GM12878 (cell line): ENCODE measurements around the gene HINFP. TPM values are rescaled to one million over a fixed set of nuclear protein-coding genes. Genes with fewer than 3 reads are reported as not detected.

ENCODE experiments used
- ATAC-seq: fragments of 200-7000 bp; cut with Tn5 transposase; 3 replicates; pipeline ENCODE4 v1.9.1; 2020; ENCODE audit warnings: mild to moderate bottlenecking, moderate library complexity
- BruUV-seq: library from RNA; stranded (reverse); fragments of 400-500 nt; replicated peaks from 2 replicates; lab custom pipeline; 2021; lab: Mats Ljungman, UMichigan
- CTCF ChIA-PET: fragments of 300-600 bp; sonication (Branson Sonifier 250); formaldehyde crosslinking; extraction: SDS; loops from one replicate; lab custom pipeline; 2021; ENCODE audit warnings: inconsistent platforms; lab: Yijun Ruan, JAX
- POLR2A ChIA-PET: fragments of 350-600 bp; formaldehyde crosslinking; extraction: SDS; loops from one replicate; lab custom pipeline; 2021; ENCODE audit warnings: inconsistent platforms; lab: Charles Lee
- RAD21 ChIA-PET: fragments of 300-600 bp; sonication (Branson Sonifier 250); formaldehyde crosslinking; loops from one replicate; lab custom pipeline; 2023; ENCODE audit warnings: antibody characterized with exemption; ENCODE audit not compliant: unreplicated experiment; lab: Charles Lee
- SMC1A ChIA-PET: fragments of 300-600 bp; sonication (Branson Sonifier 250); formaldehyde crosslinking; loops from one replicate; lab custom pipeline; 2023; ENCODE audit not compliant: unreplicated experiment, uncharacterized antibody; lab: Charles Lee
- DNase-seq: peaks from one replicate; pipeline ENCODE4 v3.0.0-alpha.2; 2011; ENCODE audit warnings: low read depth, low spot score
- FAIRE-seq: peaks from 3 replicates; lab custom pipeline; 2011; peaks lifted over from hg19 to GRCh38; lab: Jason Lieb, UNC
- H2AFZ ChIP-seq: 2 replicates; pipeline ENCODE4 v1.6.0; 2011; ENCODE audit warnings: low read depth, low read length, control low read depth; ENCODE audit not compliant: control insufficient read depth
- H3K27ac ChIP-seq: 2 replicates; pipeline ENCODE4 v1.5.1; 2011; ENCODE audit warnings: control low read depth; ENCODE audit not compliant: control insufficient read depth, insufficient read depth
- H3K27me3 ChIP-seq, 2 experiments: replicated peaks in 1 of 2; 2 replicates each; pipeline versions ENCODE4 v1.6.0 to v1.6.1; 2011; ENCODE audit warnings: low read length in 1 of 2; ENCODE audit not compliant: control insufficient read depth in 2 of 2, insufficient read depth in 2 of 2
- H3K36me3 ChIP-seq, 2 experiments: 2 replicates each; pipeline ENCODE4 v1.5.1; 2011; ENCODE audit warnings: low read length in 1 of 2; ENCODE audit not compliant: control insufficient read depth in 2 of 2, insufficient read depth in 2 of 2
- H3K4me1 ChIP-seq: 2 replicates; pipeline ENCODE4 v1.6.1; 2011; ENCODE audit warnings: mild to moderate bottlenecking, low read length, moderate library complexity, mixed read lengths; ENCODE audit not compliant: control insufficient read depth, insufficient read depth
- H3K4me2 ChIP-seq: 2 replicates; pipeline ENCODE4 v1.6.0; 2011; ENCODE audit warnings: control low read depth; ENCODE audit not compliant: control insufficient read depth, insufficient read depth
- H3K4me3 ChIP-seq: fragments of 200-600 bp; sonication (generic); 2 replicates; pipeline ENCODE4 v1.5.1; 2016
- H3K79me2 ChIP-seq: 2 replicates; pipeline ENCODE4 v1.6.0; 2011; ENCODE audit warnings: low read length; ENCODE audit not compliant: control insufficient read depth, insufficient read depth
- H3K9ac ChIP-seq: 2 replicates; pipeline ENCODE4 v1.8.0; 2011; ENCODE audit warnings: low read length, control low read depth, mixed read lengths; ENCODE audit not compliant: control insufficient read depth, insufficient read depth
- H3K9me3 ChIP-seq: replicated peaks from 3 replicates; pipeline ENCODE4 v1.5.1; 2011; ENCODE audit warnings: mild to moderate bottlenecking, low read length; ENCODE audit not compliant: control insufficient read depth, insufficient read depth
- H4K20me1 ChIP-seq: 2 replicates; pipeline ENCODE4 v1.6.0; 2011; ENCODE audit not compliant: control insufficient read depth, insufficient read depth
- BMI1 ChIP-seq: fragments of 450-650 bp; IDR thresholded peaks from 2 replicates; pipeline ENCODE4 v1.6.1; 2016; ENCODE audit warnings: mild to moderate bottlenecking, moderate library complexity, borderline replicate concordance
- BRCA1 ChIP-seq: IDR thresholded peaks from 2 replicates; pipeline ENCODE4 v1.6.1; 2011; ENCODE audit warnings: low read depth, low read length, improper control_type of control experiment
- CHD4 ChIP-seq: fragments of 200-600 bp; sonication (generic); IDR thresholded peaks from 2 replicates; pipeline ENCODE4 v1.6.1; 2016; ENCODE audit warnings: mild to moderate bottlenecking
- CTCF ChIP-seq, 3 experiments: IDR thresholded peaks in 2 of 3; conservative IDR thresholded peaks in 1 of 3; 2 replicates each; pipeline ENCODE4 v1.5.1; 2011; ENCODE audit warnings: low read depth in 3 of 3, low read length in 3 of 3, mild to moderate bottlenecking in 3 of 3, control low read depth in 2 of 3, moderate library complexity in 2 of 3, inconsistent platforms in 1 of 3, mixed read lengths in 1 of 3; ENCODE audit not compliant: control insufficient read depth in 2 of 3, insufficient read depth in 1 of 3; ENCODE audit errors: extremely low read depth in 1 of 3
- DPF2 ChIP-seq: fragments of 450-650 bp; IDR thresholded peaks from 2 replicates; pipeline ENCODE4 v1.6.1; 2017; ENCODE audit warnings: mild to moderate bottlenecking
- EED ChIP-seq: sonication (generic); IDR thresholded peaks from 2 replicates; pipeline ENCODE4 v1.6.1; 2016; ENCODE audit warnings: antibody characterized with exemption, low read depth
- GABPA ChIP-seq: IDR thresholded peaks from 2 replicates; pipeline ENCODE4 v1.6.1; 2014; ENCODE audit warnings: antibody characterized with exemption, low read depth, mild to moderate bottlenecking, inconsistent platforms
- KDM1A ChIP-seq: fragments of 200-600 bp; sonication (generic); IDR thresholded peaks from 2 replicates; pipeline ENCODE4 v1.6.1; 2016; ENCODE audit warnings: borderline replicate concordance
- MEF2B ChIP-seq: fragments of 450-650 bp; IDR thresholded peaks from 2 replicates; pipeline ENCODE4 v1.6.1; 2018; ENCODE audit warnings: mild to moderate bottlenecking, moderate library complexity; ENCODE audit not compliant: partially characterized antibody, poor library complexity, severe bottlenecking
- MYB ChIP-seq: fragments of 150-350 bp; IDR thresholded peaks from 2 replicates; pipeline ENCODE4 v1.6.1; 2014; ENCODE audit warnings: mild to moderate bottlenecking, low read depth, low read length, borderline replicate concordance
- NFYA ChIP-seq: IDR thresholded peaks from 2 replicates; pipeline ENCODE4 v1.6.1; 2011; ENCODE audit warnings: low read depth, mild to moderate bottlenecking, low read length, improper control_type of control experiment, borderline replicate concordance
- NR2C2 ChIP-seq: IDR thresholded peaks from 2 replicates; pipeline ENCODE4 v1.6.1; 2011; ENCODE audit warnings: borderline replicate concordance, low read depth; ENCODE audit not compliant: control insufficient read depth, insufficient read length
- NR2F1 ChIP-seq: fragments of 450-650 bp; conservative IDR thresholded peaks from 2 replicates; pipeline ENCODE4 v1.6.1; 2017; ENCODE audit warnings: mild to moderate bottlenecking
- PAX5 ChIP-seq: IDR thresholded peaks from 2 replicates; pipeline ENCODE4 v1.6.1; 2011; ENCODE audit warnings: low read depth, low read length, borderline replicate concordance
- POU2F2 ChIP-seq: IDR thresholded peaks from 3 replicates; pipeline ENCODE4 v1.6.1; 2011; ENCODE audit warnings: low read depth, mild to moderate bottlenecking, low read length, borderline replicate concordance
- RBBP5 ChIP-seq: fragments of 200-600 bp; sonication (generic); conservative IDR thresholded peaks from 2 replicates; pipeline ENCODE4 v1.6.1; 2016
- SIN3A ChIP-seq: IDR thresholded peaks from 2 replicates; pipeline ENCODE4 v1.6.1; 2012; ENCODE audit warnings: low read depth, low read length, improper control_type of control experiment
- SIX5 ChIP-seq: IDR thresholded peaks from 2 replicates; pipeline ENCODE4 v1.6.1; 2011; ENCODE audit warnings: mild to moderate bottlenecking, low read depth, low read length, moderate library complexity; ENCODE audit not compliant: severe bottlenecking
- STAT1 ChIP-seq: fragments of 450-650 bp; conservative IDR thresholded peaks from 2 replicates; pipeline ENCODE4 v1.6.1; 2014; ENCODE audit warnings: antibody characterized with exemption, mild to moderate bottlenecking
- SUZ12 ChIP-seq: fragments of 200-600 bp; sonication (generic); IDR thresholded peaks from one replicate; pipeline ENCODE4 v1.6.1; 2018; ENCODE audit warnings: antibody characterized with exemption, mild to moderate bottlenecking; ENCODE audit not compliant: unreplicated experiment
- TBL1XR1 ChIP-seq: IDR thresholded peaks from 2 replicates; pipeline ENCODE4 v1.6.1; 2012; ENCODE audit warnings: low read depth, low read length, improper control_type of control experiment
- ZBED1 ChIP-seq: IDR thresholded peaks from 2 replicates; pipeline ENCODE4 v1.6.1; 2016; ENCODE audit warnings: borderline replicate concordance
- ZNF217 ChIP-seq: fragments of 450-650 bp; IDR thresholded peaks from 2 replicates; pipeline ENCODE4 v1.6.1; 2017; ENCODE audit warnings: antibody characterized with exemption, mild to moderate bottlenecking
- WGBS: methylation state at CpG from one replicate; pipeline ENCODE4 v1.1.6; 2016; ENCODE audit warnings: low lambda C conversion rate; ENCODE audit not compliant: insufficient replicate concordance, insufficient coverage; ENCODE audit errors: missing lambda C conversion rate; 5-methylcytosine and 5-hydroxymethylcytosine counted together
- in situ Hi-C: fragments of 300-500 bp; cut with MboI; formaldehyde crosslinking; loops from 9 replicates; pipeline ENCODE4 v1.14.3; 2018; ENCODE audit warnings: mixed read lengths
- intact Hi-C: fragments of 100-400 bp; cut with micrococcal nuclease; formaldehyde crosslinking; loops from one replicate; pipeline ENCODE4 v1.14.2; 2022; ENCODE audit not compliant: unreplicated experiment
- polyA plus RNA-seq, 11 experiments: library from polyadenylated mRNA; depleted of rRNA in 4 of 11; unstranded in 6 of 11; stranded (reverse) in 5 of 11; fragments of >200 nt; fragmentation: Nextera tagmentation in 4 of 11; fragmentation: Illumina TruSeq in 1 of 11; extraction: Ambion mirVana in 4 of 11; extraction: Trizol in 1 of 11; gene quantifications; 1 replicate in 1 of 11; 2 replicates in 10 of 11; pipeline versions ENCODE4 v1.2.1 to v1.2.3, GENCODE V29; 2011 to 2016; ENCODE audit warnings: inconsistent platforms in 2 of 11, missing spikeins in 2 of 11, low read depth in 1 of 11
- total RNA-seq, 4 experiments: library from RNA; depleted of rRNA in 3 of 4; stranded (reverse); fragments of >200 nt in 3 of 4; fragmentation: Illumina TruSeq in 1 of 4; extraction: Trizol in 1 of 4; gene quantifications; 2 replicates each; pipeline versions ENCODE4 v1.2.1 to v1.2.3, GENCODE V29; 2013 to 2021

Gene HINFP
- total and polyA plus RNA-seq, 10 of the 15 experiments (the other 5 are each of a cell fraction or from before 2014, with no cell fraction given) = 13.1 to 26.3 (median 18.6) TPM

GRCh38 chr11:119094816-119095065, 26.6 kb upstream of the HINFP start (continued):
- peak; percentile 43 to 77 (median 72) for TF ChIP-seq CTCF (IDR thresholded peaks at IDR 0.05 in 2 of 3, conservative IDR thresholded peaks at IDR 0.05 in 1 of 3; ENCODE audit: control insufficient read depth in 2 of 3, extremely low read depth in 1 of 3, insufficient read depth in 1 of 3, low read depth in 3 of 3, low read length in 3 of 3)
- no peak for TF ChIP-seq ZNF217
- TF ChIP-seq POU2F2 = 0 out of 3 replicates have a peak, but pooled peaks have one; percentile 0
- 0 out of 2 replicates have a peak, but pooled peaks have one; percentile 6 for TF ChIP-seq DPF2
- TF ChIP-seq NFYA = no peak

- SMC1A ChIA-PET = interaction anchor here (1.0 to 1.8 kb wide), 4 partner anchors 12 to 101 kb away, joined by 3 to 6 read pairs (median 3); partner anchors contain the start of genes C2CD2L, HINFP and VPS11
- no peaks in the 10 kb centered on the region for H3K27me3 ChIP-seq
- DNase-seq (peak; percentile 99), FAIRE-seq (peak; percentile 98), ATAC-seq (peak; percentile 89)
- WGBS = 2% methylated on average over 65 of the region's 79 CpGs
- peak overlapping the region; percentile 88 for H3K9ac ChIP-seq
- CTCF ChIA-PET = interaction anchor here (0.5 to 2.4 kb wide), 12 partner anchors 10 to 230 kb away, joined by 3 to 11 read pairs (median 3); partner anchors contain the start of genes C2CD2L, HINFP, HMBS and VPS11
- no peak overlapping the region for H2AFZ ChIP-seq
- BruUV-seq = TSS peak; percentile 84
- H3K4me1 ChIP-seq = peaks cover 25% of the 10 kb centered on the region
- H3K79me2 ChIP-seq = peaks cover 36% of the 10 kb centered on the region
- RAD21 ChIA-PET = interaction anchor here (0.7 to 1.5 kb wide), 7 partner anchors 10 to 243 kb away, joined by 3 to 6 read pairs (median 5); partner anchors contain the start of genes C2CD2L, HINFP, HMBS and NLRX1
- no peaks in the 10 kb centered on the region for H4K20me1 ChIP-seq
- H3K9me3 ChIP-seq = no peaks in the 10 kb centered on the region
- peak overlapping the region; percentile 83 for H3K4me3 ChIP-seq
- POLR2A ChIA-PET = interaction anchor here (0.5 to 6.8 kb wide), 10 partner anchors 10 to 228 kb away, joined by 3 to 69 read pairs (median 4); partner anchors contain the start of genes C2CD2L, HMBS and VPS11
- H3K27ac ChIP-seq = peak overlapping the region; percentile 60
- peaks cover 14 to 16% of the 10 kb centered on the region in 2 experiments for H3K36me3 ChIP-seq
- intact Hi-C loops = loop anchor here (1.0 to 2.0 kb wide), 3 partner anchors 28 to 228 kb away; partner anchors contain the start of genes HYOU1 and VPS11
- in situ Hi-C loops = no loop called here
- H3K4me2 ChIP-seq = peak overlapping the region; percentile 56
- TF ChIP-seq CHD4 (no peak), SUZ12 (no peak), EED (no peak), SIN3A (peak; percentile 97), NR2C2 (no peak), TBL1XR1 (no peak; the same call in 1 of the 2 replicates), NR2F1 (0 out of 2 replicates have a peak, but pooled peaks have one; percentile 15), MYB (0 out of 2 replicates have a peak, but pooled peaks have one; percentile 21), KDM1A (no peak), PAX5 (no peak), ZBED1 (peak; percentile 97), GABPA (no peak), BRCA1 (no peak), MEF2B (no peak), BMI1 (no peak), STAT1 (peak; percentile 25; the same call in 1 of the 2 replicates), RBBP5 (no peak), SIX5 (peak; percentile 15)
Measured at GRCh38 chr11:119095066-119095880, 26.1 kb upstream of the HINFP start.
